HG03175 (cell line): Measurements from ENCODE around the gene IL17RA.

Experiments
- ATAC-seq: cut with Tn5 transposase; IDR thresholded peaks from one replicate; pipeline ENCODE4 v1.9.1; 2021; ENCODE audit warnings: mild to moderate bottlenecking, moderate library complexity; ENCODE audit not compliant: unreplicated experiment

IL17RA gene

DNA sequence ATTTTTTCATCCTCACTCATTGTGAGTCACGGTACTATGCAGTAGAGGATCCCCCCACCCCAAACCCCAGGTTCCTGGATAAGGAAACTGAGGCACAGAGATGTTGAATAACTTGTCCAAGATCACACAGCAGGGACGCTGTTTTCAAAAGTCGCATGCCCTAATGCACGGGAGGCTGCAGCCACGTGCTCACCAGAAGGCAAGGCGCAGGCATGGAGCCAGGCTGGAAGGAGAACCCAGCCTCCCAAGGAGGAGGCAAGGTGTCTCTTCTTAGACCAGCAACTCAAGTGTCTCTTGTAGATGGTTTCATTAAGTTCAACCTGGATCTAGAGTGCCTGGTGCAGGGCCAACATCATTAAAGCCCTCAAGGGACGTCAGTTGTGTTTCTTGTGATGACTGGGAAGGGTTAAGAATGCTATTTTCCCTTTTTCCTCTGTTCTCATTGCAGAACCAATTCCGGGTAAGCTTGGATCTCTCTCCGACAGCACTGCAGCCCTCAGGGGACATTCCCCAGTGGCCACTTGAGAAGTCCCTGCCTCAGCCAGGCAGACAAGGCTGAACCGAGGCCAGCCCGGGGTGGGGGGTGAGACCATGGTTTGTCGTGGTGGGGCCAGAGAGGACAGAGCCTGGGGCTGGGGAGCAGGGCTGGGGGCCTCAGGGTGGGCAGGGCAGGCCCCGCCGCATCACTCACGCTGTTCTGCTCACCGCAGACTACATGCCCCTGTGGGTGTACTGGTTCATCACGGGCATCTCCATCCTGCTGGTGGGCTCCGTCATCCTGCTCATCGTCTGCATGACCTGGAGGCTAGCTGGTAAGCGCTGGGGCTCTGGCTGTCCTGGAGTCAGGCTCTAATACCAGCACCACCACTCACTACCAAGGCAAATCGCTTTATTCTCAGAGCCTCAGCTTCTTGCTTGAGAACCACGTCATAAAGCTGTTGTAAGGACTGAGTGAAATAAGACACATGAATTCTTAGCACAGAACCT lies 20.6 kb downstream of the IL17RA start:
- no peak for ATAC-seq

DNA sequence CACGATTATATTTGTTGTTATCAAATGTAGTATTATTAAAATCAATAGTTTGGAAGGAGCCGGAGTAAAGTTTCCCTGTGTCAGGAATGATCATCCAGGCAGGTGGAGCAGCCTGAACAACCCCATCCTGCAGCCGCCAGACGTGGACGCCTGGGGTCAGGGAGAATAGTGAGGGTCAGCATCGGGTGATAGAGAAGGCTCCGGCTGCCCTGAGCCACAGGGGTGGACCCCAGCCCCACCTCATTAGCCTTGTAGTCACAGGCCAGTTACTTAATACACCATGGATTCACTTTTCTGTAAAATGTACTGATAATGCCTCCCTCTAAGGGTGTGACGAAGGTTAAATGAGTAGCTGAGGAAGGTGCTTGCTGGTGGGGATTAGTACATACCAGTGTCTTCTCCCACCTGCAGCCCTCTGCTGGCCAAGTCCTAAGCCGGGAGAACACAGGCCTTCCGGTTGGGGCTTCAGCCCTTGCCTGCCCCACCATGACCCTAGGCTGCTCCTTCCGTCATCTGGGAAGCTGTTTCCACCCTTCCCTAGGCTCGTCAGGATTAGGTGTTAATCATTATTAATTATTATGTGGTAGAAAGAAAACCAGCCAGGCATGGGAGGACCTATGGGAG lies 21.5 kb downstream of the IL17RA start:
- ATAC-seq, result no peak

DNA sequence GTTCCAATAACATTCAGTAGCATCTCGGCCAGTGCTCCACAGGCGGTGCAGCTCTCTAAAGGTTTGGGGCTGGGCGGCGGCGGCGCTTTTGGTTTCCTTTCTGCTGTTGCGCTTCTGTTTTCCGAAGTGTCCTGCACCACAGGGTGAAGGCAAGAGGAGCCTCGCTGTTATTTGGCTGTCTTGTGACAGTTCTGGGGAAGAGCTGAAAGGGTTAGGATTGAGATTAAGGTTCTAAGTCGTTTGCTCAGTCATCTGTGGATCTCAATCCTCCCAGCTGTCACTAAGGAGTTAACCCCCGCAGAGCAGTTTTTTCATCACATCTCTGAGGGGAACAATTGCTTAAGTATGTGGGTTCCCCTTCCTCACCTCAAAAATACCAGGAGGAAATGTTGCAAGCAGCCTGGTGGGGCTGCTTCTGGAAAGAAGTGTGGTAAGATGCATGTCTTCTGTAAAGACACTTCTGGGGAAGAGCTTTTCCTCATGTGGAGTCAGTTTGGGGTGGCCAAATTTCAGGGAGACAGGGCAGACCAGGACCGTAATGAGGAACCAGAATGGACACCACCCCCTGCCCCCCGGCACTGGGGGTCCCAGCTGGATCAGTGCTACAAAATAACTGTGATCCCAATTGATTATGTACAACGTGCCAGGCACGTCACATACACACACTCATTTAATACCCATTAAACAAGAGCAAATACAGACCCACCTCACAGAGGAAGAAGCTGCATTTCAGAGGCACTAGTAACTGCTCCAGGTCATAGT lies 22.2 kb downstream of the IL17RA start:
- ATAC-seq, result no peak

DNA sequence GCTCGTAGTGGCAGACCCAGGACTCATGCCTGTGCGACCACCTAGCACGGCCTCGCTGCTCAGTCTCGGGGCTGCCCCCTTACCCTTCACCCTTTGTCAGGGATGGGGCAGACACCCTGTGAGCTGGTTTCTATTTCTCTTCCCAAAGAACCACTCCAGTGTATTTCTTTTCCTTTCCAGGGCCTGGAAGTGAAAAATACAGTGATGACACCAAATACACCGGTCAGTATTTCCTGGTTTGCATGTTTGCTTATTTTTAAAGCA lies 22.7 kb downstream of the IL17RA start:
- ATAC-seq, result no peak

DNA sequence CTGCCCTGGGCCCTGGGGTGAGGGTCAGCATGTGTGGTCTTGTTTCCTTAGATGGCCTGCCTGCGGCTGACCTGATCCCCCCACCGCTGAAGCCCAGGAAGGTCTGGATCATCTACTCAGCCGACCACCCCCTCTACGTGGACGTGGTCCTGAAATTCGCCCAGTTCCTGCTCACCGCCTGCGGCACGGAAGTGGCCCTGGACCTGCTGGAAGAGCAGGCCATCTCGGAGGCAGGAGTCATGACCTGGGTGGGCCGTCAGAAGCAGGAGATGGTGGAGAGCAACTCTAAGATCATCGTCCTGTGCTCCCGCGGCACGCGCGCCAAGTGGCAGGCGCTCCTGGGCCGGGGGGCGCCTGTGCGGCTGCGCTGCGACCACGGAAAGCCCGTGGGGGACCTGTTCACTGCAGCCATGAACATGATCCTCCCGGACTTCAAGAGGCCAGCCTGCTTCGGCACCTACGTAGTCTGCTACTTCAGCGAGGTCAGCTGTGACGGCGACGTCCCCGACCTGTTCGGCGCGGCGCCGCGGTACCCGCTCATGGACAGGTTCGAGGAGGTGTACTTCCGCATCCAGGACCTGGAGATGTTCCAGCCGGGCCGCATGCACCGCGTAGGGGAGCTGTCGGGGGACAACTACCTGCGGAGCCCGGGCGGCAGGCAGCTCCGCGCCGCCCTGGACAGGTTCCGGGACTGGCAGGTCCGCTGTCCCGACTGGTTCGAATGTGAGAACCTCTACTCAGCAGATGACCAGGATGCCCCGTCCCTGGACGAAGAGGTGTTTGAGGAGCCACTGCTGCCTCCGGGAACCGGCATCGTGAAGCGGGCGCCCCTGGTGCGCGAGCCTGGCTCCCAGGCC lies 23.7 kb downstream of the IL17RA start:
- ATAC-seq, result no peak

DNA sequence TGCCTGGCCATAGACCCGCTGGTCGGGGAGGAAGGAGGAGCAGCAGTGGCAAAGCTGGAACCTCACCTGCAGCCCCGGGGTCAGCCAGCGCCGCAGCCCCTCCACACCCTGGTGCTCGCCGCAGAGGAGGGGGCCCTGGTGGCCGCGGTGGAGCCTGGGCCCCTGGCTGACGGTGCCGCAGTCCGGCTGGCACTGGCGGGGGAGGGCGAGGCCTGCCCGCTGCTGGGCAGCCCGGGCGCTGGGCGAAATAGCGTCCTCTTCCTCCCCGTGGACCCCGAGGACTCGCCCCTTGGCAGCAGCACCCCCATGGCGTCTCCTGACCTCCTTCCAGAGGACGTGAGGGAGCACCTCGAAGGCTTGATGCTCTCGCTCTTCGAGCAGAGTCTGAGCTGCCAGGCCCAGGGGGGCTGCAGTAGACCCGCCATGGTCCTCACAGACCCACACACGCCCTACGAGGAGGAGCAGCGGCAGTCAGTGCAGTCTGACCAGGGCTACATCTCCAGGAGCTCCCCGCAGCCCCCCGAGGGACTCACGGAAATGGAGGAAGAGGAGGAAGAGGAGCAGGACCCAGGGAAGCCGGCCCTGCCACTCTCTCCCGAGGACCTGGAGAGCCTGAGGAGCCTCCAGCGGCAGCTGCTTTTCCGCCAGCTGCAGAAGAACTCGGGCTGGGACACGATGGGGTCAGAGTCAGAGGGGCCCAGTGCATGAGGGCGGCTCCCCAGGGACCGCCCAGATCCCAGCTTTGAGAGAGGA lies 24.5 kb downstream of the IL17RA start:
- no peak for ATAC-seq

DNA sequence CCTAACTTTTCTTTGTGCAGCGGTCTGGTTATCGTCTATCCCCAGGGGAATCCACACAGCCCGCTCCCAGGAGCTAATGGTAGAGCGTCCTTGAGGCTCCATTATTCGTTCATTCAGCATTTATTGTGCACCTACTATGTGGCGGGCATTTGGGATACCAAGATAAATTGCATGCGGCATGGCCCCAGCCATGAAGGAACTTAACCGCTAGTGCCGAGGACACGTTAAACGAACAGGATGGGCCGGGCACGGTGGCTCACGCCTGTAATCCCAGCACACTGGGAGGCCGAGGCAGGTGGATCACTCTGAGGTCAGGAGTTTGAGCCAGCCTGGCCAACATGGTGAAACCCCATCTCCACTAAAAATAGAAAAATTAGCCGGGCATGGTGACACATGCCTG lies 25.2 kb downstream of the IL17RA start:
- no peak for ATAC-seq

DNA sequence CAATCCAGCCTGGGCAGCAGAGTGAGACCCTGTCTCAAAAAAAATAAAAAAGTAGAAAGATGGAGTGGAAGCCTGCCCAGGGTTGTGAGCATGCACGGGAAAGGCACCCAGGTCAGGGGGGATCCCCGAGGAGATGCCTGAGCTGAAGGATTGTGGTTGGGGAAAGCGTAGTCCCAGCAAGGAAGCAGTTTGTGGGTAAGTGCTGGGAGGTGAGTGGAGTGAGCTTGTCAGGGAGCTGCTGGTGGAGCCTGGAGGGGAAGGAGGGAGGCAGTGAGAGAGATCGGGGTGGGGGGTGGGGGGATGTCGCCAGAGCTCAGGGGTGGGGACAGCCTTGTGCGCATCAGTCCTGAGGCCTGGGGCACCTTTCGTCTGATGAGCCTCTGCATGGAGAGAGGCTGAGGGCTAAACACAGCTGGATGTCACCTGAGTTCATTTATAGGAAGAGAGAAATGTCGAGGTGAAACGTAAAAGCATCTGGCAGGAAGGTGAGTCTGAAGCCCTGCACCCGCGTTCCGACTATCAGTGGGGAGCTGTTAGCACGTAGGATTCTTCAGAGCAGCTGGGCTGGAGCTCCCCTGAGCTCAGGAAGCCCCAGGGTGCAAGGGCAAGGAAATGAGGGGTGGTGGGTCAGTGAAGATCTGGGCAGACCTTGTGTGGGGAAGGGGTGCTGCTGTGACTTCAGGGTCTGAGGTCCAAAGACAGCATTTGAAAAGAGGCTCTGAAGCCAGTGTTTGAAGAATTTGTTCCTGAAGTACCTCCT lies 26.2 kb downstream of the IL17RA start:
- no peak for ATAC-seq

DNA sequence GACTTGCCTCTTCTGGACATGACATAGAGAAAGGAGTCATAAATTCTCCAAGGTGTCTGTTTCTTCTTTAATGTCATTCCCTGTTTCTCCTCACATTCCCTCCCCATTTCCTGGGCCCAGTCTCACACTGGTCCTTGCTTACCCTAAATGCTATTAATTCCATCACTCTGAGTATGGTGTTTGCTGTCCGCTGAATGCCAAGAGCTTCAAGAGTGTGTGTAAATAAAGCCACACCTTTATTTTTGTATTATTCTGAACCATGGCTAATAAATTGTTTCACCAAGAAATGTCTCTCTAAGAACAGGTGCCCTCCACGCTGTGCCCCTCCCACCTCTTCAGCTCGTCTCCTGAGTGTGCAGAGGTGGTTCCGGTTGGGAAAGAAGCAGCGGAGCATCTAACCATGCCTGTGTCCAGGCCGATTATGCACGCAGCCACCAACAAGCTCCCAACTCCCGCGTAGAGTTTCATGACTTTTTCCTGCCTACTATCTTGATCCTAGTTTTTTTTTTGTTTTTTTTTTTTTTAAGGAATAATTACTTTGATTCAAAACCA lies 27.8 kb downstream of the IL17RA start:
- ATAC-seq, result no peak

DNA sequence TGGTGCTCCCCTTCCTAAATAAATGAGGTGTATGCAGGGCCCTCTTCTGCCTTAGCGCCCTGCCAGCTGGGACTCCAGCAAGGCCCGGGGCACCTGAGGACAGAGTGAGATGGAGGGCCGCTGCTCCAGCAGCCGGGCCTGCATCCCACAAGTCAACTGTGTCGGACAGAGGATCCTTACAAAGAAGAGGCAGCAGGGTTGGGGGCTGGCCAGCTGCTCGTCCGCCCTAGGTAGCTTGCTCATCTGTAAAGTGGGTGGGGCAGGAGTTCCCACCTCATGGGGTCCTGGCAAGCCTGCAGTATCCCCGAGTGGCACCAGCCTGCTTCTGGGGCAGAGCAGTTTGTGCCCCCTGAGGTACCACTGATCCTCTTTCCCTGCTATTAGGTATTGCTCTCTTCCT lies 28.8 kb downstream of the IL17RA start:
- ATAC-seq, result no peak

DNA sequence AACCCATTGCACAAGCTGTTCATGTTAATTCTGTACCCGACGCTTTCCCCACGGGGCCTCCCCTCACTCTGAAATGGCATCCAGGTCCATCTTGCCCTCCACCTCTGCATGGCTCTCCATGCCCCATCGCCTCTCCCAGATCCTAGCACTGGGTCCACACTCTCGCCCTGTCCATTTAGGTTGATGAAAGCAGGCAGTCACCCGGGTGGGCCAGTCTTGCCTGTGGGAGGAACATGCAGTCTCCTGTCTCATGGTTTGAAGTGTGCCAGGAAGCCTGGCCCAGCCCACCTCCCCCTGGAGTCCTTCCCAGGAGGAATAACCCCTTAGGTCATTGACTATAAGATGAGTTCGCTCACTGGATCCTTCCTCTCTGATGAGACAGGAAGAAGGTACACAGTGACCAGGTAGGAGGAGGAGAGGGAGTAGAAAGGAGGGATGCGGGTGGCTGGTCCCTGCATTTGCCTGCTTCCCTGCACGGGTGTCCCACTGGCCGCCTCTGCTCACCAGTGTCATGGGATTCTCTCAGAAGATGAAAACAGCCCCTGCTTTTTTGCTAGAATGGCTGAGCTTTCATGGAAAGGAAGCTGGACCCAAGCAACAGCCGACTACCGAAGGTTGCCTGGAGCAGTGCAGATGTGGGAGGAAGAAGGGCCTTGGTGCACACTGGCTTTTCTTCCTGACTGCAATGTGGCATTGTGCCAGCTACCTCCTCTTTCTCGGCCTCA lies 29.5 kb downstream of the IL17RA start:
- no peak for ATAC-seq

DNA sequence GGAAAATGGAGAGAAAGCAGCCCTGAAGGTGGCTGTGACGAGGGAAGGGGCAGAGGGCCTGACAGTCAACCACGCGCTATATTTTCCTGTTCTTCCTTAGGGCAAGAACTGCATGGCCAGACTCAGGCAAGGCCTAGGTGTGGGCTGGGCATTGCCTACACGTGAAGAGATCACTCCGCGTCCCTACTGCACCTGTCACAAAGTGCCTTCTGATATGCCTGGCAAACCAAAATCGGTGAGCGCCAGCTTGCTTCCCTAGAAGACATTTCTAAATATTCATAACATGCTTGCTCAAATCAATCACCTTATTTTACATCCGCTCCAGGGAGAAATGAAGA lies 30.1 kb downstream of the IL17RA start:
- ATAC-seq, result no peak

DNA sequence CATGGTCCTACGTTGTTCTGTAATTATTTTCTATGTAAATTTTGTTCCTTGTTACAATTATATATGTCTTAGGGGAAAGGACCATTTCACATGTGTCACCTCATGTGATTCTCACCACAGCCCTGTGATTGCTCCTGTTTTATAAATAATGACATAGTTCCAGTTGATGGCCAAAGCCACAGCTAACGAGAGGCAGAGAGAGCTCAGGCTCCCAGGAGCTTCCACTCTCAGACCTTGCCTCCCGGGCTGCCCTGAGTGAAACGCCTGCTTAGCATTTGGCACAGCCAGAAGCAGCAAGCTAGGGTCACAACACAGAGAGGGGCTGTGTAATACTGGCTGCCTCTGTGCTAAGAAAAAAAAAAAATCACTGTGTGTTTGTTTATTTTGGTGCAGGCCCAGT lies 30.4 kb downstream of the IL17RA start:
- no peak for ATAC-seq

DNA sequence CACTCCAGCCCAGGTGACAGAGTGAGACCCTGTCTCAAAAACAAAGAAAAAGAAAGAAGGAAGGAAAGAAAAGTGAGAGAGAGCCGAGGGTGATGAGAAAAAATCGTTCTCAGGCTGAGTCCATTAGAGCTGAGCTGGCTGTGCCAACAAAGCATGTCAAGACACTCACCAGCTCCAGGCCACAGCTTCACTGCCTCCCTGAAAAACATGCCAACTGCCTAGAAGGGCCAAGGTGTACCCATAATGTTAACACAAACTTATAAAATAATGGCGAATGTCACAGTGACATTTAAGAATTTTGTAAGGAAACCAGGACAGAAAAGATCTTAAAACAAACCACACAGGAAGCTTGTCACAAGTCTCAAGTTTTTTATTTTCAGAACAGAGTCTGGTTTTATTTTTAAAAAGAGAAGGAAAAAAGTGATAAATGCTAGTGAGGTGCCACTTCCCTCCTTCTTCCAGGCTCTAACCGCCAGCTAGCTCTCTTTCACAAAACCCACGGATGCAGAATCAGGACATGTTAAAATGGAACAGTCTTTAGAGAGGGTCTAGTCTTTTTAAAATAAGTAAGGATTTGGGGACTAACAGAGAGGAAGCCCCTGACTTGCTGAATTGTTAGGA lies 31.3 kb downstream of the IL17RA start:
- ATAC-seq, result no peak

DNA sequence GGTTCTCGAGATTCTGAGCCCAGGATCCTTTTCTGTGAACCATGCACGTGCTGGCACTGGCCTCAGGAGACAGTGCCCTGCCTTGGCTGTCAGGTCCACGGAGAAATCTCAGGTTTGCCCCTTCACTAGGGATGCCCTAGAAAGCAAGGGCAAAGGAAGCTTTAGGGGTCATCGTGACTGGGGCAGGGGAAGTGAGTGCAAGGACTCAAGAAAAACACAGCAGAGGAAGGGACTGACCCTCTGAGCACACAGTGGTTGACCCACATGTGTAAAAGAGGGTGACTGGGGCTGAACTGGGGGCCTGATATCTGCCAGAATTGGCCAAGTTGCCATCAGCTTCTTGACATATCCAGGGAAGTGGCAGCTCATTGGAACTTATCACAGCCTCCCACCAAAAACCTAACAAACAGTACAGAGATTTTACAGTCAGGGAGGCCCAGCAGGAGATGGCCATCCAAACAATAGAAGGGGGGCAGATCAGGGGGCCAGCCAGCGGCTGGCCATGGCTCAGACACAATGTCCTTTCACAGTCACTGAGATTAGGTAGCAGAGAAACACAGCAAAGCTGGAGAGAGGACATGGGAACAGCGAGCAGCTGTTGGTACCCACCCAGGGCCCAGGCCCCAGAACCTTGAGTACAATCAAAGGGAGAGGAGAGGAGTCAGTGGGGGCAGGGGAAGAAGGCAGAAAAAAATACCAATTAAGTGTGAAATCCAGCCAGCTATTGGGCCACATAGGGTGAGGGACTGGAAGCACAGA lies 32.0 kb downstream of the IL17RA start:
- ATAC-seq, result no peak

DNA sequence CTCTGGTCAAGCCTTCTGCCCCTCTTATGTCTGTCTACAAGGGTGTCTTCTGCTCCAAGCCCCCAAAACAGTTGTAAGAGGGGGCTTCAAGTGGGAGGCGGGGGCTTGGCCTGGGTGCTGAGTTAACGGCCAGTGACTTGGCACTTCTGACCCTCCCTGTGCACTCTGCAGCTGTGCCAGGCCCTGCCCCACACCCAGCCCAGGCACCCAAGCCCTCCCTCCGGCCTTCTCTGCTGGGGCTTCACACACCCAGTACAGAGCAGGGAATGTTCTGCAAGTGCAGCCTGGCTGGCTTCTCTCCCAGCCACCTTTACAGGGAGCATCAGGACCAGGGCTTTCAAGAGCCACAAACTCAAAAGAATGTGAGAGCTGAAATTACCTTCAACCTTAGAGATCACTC lies 32.6 kb downstream of the IL17RA start:
- no peak for ATAC-seq

DNA sequence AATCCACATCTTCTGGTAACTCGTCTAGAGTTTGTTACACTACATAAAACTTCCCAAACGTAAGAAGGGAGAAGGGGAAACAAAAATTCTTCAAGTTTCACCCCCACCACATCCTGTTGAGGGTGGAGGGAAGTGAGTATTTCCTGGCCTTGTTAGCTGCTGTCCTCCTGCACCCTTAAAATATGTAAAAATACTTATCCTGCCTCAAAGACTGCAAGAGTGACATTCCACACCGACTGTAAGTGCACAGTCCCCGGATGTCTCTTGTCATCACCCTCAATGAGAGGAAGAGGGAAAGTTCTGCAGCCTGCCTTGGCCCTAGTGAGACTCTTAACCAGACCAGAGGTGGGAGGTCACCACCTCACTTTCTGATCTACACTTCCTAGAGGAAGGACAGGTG lies 33.1 kb downstream of the IL17RA start:
- no peak for ATAC-seq

DNA sequence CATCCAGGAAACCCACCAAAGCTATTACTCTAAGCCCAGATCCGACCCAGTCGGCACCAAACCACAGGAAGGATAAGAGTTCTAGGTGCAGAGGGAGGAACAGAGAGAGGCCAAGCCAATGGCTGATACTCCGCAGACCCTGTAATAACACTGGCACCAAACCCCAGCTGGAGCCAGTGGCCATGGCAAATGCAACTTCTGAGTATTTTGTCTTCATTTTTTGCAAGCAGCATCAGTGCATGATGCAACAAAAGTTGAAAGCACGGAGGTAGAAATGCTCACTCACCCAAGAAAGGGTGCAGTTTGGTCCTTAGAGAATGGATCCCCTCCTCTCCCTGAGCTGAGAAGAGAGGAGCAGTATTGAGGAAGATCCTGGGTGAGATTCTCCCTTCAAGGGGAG lies 33.5 kb downstream of the IL17RA start:
- no peak for ATAC-seq
